Uterus (tissue), 2 donors: ENCODE data around the gene LCNL1.

Experiments used
- POLR2A ChIP-seq, 2 donors: fragments of 450-650 bp; IDR thresholded peaks; one replicate each; pipeline ENCODE4 v1.6.1; 2016; ENCODE audit warnings: antibody characterized with exemption in 2 of 2, mild to moderate bottlenecking in 1 of 2, moderate library complexity in 1 of 2
- TF ChIP-seq, protein P1 (sequence below), 4 experiments: fragments of 200-600 bp in 2 of 4; fragments of 450-650 bp in 2 of 4; sonication (generic) in 2 of 4; IDR thresholded peaks; one replicate each; pipeline ENCODE4 v1.5.1; 2016 to 2019; ENCODE audit warnings: antibody characterized with exemption in 4 of 4, mild to moderate bottlenecking in 2 of 4, moderate library complexity in 1 of 4

DNA sequence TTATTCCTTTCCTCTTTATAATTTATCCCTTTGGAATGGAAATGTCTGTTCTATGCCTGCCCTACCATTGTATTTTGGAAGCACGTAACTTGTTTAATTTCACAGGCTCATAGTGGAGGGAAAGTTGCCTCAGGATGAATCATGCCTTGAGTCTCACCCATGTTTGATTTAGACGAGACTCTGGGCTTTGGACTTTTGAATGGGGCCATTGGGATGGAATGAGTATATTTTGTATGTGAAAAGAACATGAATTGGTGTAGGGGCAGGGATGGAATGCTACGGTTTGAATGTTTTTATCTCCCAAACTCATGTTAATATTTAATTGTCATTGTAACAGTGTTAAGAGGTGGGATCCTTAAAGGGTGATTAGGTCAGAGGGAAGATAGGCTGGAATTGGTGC lies 48.5 kb upstream of the LCNL1 start:
- TF ChIP-seq, protein P1, sequence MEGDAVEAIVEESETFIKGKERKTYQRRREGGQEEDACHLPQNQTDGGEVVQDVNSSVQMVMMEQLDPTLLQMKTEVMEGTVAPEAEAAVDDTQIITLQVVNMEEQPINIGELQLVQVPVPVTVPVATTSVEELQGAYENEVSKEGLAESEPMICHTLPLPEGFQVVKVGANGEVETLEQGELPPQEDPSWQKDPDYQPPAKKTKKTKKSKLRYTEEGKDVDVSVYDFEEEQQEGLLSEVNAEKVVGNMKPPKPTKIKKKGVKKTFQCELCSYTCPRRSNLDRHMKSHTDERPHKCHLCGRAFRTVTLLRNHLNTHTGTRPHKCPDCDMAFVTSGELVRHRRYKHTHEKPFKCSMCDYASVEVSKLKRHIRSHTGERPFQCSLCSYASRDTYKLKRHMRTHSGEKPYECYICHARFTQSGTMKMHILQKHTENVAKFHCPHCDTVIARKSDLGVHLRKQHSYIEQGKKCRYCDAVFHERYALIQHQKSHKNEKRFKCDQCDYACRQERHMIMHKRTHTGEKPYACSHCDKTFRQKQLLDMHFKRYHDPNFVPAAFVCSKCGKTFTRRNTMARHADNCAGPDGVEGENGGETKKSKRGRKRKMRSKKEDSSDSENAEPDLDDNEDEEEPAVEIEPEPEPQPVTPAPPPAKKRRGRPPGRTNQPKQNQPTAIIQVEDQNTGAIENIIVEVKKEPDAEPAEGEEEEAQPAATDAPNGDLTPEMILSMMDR (IDR thresholded peaks at IDR 0.05): no peak
- no peak for TF ChIP-seq POLR2A (IDR thresholded peaks at IDR 0.05)
